HuH-7 (cell line): Measurements from ENCODE around the gene COL18A1.

Experiments
- DNase-seq: peaks from one replicate; pipeline ENCODE4 v3.0.0; 2011; ENCODE audit warnings: low spot score

The COL18A1 gene

GRCh38 chr21:45507888-45508508 lies 103.0 kb downstream of the COL18A1 start:
- DNase-seq, result no peak

GRCh38 chr21:45508607-45509565 lies 103.9 kb downstream of the COL18A1 start:
- peak; percentile 62 for DNase-seq

- DNase-seq, result no peak
Observed at GRCh38 chr21:45509566-45510465, 104.9 kb downstream of the COL18A1 start.

- DNase-seq, result no peak
Observed at GRCh38 chr21:45510466-45510955, 105.5 kb downstream of the COL18A1 start.

- no peak for DNase-seq
Observed at GRCh38 chr21:45511007-45511406, 106.0 kb downstream of the COL18A1 start.

- DNase-seq, result no peak
Observed at GRCh38 chr21:45511661-45512431, 106.9 kb downstream of the COL18A1 start.

- no peak for DNase-seq
Observed at GRCh38 chr21:45512626-45513002, 107.6 kb downstream of the COL18A1 start.

GRCh38 chr21:45513003-45513717 lies 108.2 kb downstream of the COL18A1 start:
- DNase-seq, result no peak

- no peak for DNase-seq
Observed at GRCh38 chr21:45513741-45514310, 108.9 kb downstream of the COL18A1 start.

- DNase-seq, result no peak
Observed at GRCh38 chr21:45514311-45515021, 109.5 kb downstream of the COL18A1 start.

GRCh38 chr21:45515241-45516061 lies 110.5 kb downstream of the COL18A1 start:
- no peak for DNase-seq

GRCh38 chr21:45516071-45516670 lies 111.2 kb downstream of the COL18A1 start:
- DNase-seq, result no peak

GRCh38 chr21:45516671-45517151 lies 111.7 kb downstream of the COL18A1 start:
- DNase-seq, result no peak

- DNase-seq, result no peak
Observed at GRCh38 chr21:45517249-45518065, 112.5 kb downstream of the COL18A1 start.

GRCh38 chr21:45518742-45519141 lies 113.8 kb downstream of the COL18A1 start:
- DNase-seq, result no peak

GRCh38 chr21:45519182-45519581 lies 114.2 kb downstream of the COL18A1 start:
- no peak for DNase-seq

GRCh38 chr21:45521241-45521640 lies 116.3 kb downstream of the COL18A1 start:
- DNase-seq, result no peak
